Daoy (cell line): Measurements from ENCODE around the gene CDKN1A. TPM values are rescaled to one million over a fixed set of nuclear protein-coding genes. Genes with fewer than 3 reads are reported as not detected.

Experiments
- total RNA-seq: library from RNA; depleted of rRNA; stranded (reverse); fragments of >200 nt; shearing (Covaris generic); gene quantifications from 2 replicates; pipeline ENCODE4 v1.2.3, GENCODE V29; 2014; rRNA removed

The CDKN1A gene
- total RNA-seq, 1 experiment from 2014 or later, result 48.8 TPM

Other genes starting within 250 kb of the CDKN1A start
- gene PXT1, start 235.9 kb upstream of the CDKN1A start, total RNA-seq, result 0.03 TPM in 1 of 2 replicates, not detected in the other
- 93.1 and 107 TPM in 2 replicates for gene KCTD20, start 235.7 kb upstream of the CDKN1A start, total RNA-seq
- 22.2 and 31.6 TPM in 2 replicates for gene STK38, start 131.2 kb upstream of the CDKN1A start, total RNA-seq
- gene SRSF3, start 84.4 kb upstream of the CDKN1A start, total RNA-seq, result 259 and 472 TPM in 2 replicates
- under 0.01 and 0.65 TPM in 2 replicates for gene RAB44, start 19.1 kb downstream of the CDKN1A start, total RNA-seq
- gene CPNE5, start 160.7 kb downstream of the CDKN1A start, total RNA-seq, result 0.63 TPM in 1 of 2 replicates, not detected in the other
- 88.3 and 108 TPM in 2 replicates for gene PPIL1, start 196.1 kb downstream of the CDKN1A start, total RNA-seq
- 38.7 and 48.3 TPM in 2 replicates for gene C6orf89, start 207.2 kb downstream of the CDKN1A start, total RNA-seq